ENCODE data around the gene IFT88.

IFT88 gene

GRCh38 chr13:20567881-20568528 is 1.0 kb downstream of the IFT88 start:
- peak; percentile 51 for DNase-seq

- DNase-seq = no peak
Measured at GRCh38 chr13:20570517-20570916, 3.6 kb downstream of the IFT88 start.

- DNase-seq = no peak
Measured at GRCh38 chr13:20571676-20572075, 4.7 kb downstream of the IFT88 start.

GRCh38 chr13:20573186-20573585 is 6.2 kb downstream of the IFT88 start:
- no peak for DNase-seq

GRCh38 chr13:20573636-20574035 is 6.7 kb downstream of the IFT88 start:
- DNase-seq = no peak

GRCh38 chr13:20579191-20579590 is 12.2 kb downstream of the IFT88 start:
- DNase-seq = no peak

GRCh38 chr13:20580257-20580656 is 13.3 kb downstream of the IFT88 start:
- no peak for DNase-seq

- no peak for DNase-seq
Measured at GRCh38 chr13:20582026-20582425, 15.1 kb downstream of the IFT88 start.

- DNase-seq = no peak
Measured at GRCh38 chr13:20583803-20584293, 16.9 kb downstream of the IFT88 start.

GRCh38 chr13:20585371-20585770 is 18.4 kb downstream of the IFT88 start:
- DNase-seq = no peak

- DNase-seq = no peak
Measured at GRCh38 chr13:20588529-20589110, 21.7 kb downstream of the IFT88 start.

GRCh38 chr13:20590561-20590960 is 23.6 kb downstream of the IFT88 start:
- DNase-seq = no peak

GRCh38 chr13:20592606-20593005 is 25.6 kb downstream of the IFT88 start:
- no peak for DNase-seq

- DNase-seq = no peak
Measured at GRCh38 chr13:20594280-20594679, 27.3 kb downstream of the IFT88 start.

- no peak for DNase-seq
Measured at GRCh38 chr13:20607015-20607414, 40.1 kb downstream of the IFT88 start.

- DNase-seq = no peak
Measured at GRCh38 chr13:20608438-20609020, 41.6 kb downstream of the IFT88 start.

- no peak for DNase-seq
Measured at GRCh38 chr13:20609145-20609544, 42.2 kb downstream of the IFT88 start.

- DNase-seq = no peak
Measured at GRCh38 chr13:20610006-20610405, 43.0 kb downstream of the IFT88 start.

GRCh38 chr13:20616059-20616797 is 49.3 kb downstream of the IFT88 start:
- DNase-seq = no peak

- DNase-seq = no peak
Measured at GRCh38 chr13:20623000-20623399, 56.0 kb downstream of the IFT88 start.

- no peak for DNase-seq
Measured at GRCh38 chr13:20624213-20624612, 57.3 kb downstream of the IFT88 start.

- no peak for DNase-seq
Measured at GRCh38 chr13:20633802-20634201, 66.8 kb downstream of the IFT88 start.

GRCh38 chr13:20636079-20636478 is 69.1 kb downstream of the IFT88 start:
- no peak for DNase-seq

GRCh38 chr13:20637811-20638210 is 70.9 kb downstream of the IFT88 start:
- no peak for DNase-seq

All from GF-D8 (cell line).